Measurements from ENCODE around the gene RBBP7.
A peak's percentile ranks its signal among the peaks of the same experiment; 100 is the strongest.

Gene RBBP7

GRCh38 chrX:16870095-16870861 lies at the start of gene RBBP7:
TSS of gene RBBP7 (minus strand) at chrX:16870362. CDS start at chrX:16870053, 309 bp downstream.
- DNase-seq (ENCODE audit: low read depth in 4 of 4, low spot score in 1 of 4): peak; percentile 68 to 85 (median 80)

GRCh38 chrX:16918979-16919378 lies 48.8 kb upstream of the RBBP7 start:
- no peak for DNase-seq (ENCODE audit: low read depth in 4 of 4, low spot score in 1 of 4)

GRCh38 chrX:16917120-16917519 lies 47.0 kb upstream of the RBBP7 start:
- no peak for DNase-seq (ENCODE audit: low read depth in 4 of 4, low spot score in 1 of 4)

GRCh38 chrX:16916561-16916960 lies 46.4 kb upstream of the RBBP7 start:
- DNase-seq (ENCODE audit: low read depth in 4 of 4, low spot score in 1 of 4): no peak

- no peak for DNase-seq (ENCODE audit: low read depth in 4 of 4, low spot score in 1 of 4)
Measured at GRCh38 chrX:16914058-16914457, 43.9 kb upstream of the RBBP7 start.

GRCh38 chrX:16910376-16910775 lies 40.2 kb upstream of the RBBP7 start:
- no peak for DNase-seq (ENCODE audit: low read depth in 4 of 4, low spot score in 1 of 4)

- DNase-seq (ENCODE audit: low read depth in 4 of 4, low spot score in 1 of 4): no peak
Measured at GRCh38 chrX:16903274-16904022, 33.3 kb upstream of the RBBP7 start.

GRCh38 chrX:16897445-16897844 lies 27.3 kb upstream of the RBBP7 start:
- no peak for DNase-seq (ENCODE audit: low read depth in 4 of 4, low spot score in 1 of 4)

- peak in 1 of 4 experiments; percentile 31 for DNase-seq (ENCODE audit: low read depth in 4 of 4, low spot score in 1 of 4)
Measured at GRCh38 chrX:16892504-16893362, 22.6 kb upstream of the RBBP7 start.

GRCh38 chrX:16885628-16886027 lies 15.5 kb upstream of the RBBP7 start:
- no peak for DNase-seq (ENCODE audit: low read depth in 4 of 4, low spot score in 1 of 4)

GRCh38 chrX:16883487-16883804 lies 13.3 kb upstream of the RBBP7 start:
- no peak for DNase-seq (ENCODE audit: low read depth in 4 of 4, low spot score in 1 of 4)

- peak in 2 of 4 experiments; percentile 36 to 44 for DNase-seq (ENCODE audit: low read depth in 4 of 4, low spot score in 1 of 4)
Measured at GRCh38 chrX:16882702-16883486, 12.7 kb upstream of the RBBP7 start.

GRCh38 chrX:16882169-16882568 lies 12.0 kb upstream of the RBBP7 start:
- no peak for DNase-seq (ENCODE audit: low read depth in 4 of 4, low spot score in 1 of 4)

- DNase-seq (ENCODE audit: low read depth in 4 of 4, low spot score in 1 of 4): no peak
Measured at GRCh38 chrX:16876696-16877095, 6.5 kb upstream of the RBBP7 start.

GRCh38 chrX:16874458-16875095 lies 4.4 kb upstream of the RBBP7 start:
- no peak for DNase-seq (ENCODE audit: low read depth in 4 of 4, low spot score in 1 of 4)

GRCh38 chrX:16873106-16873505 lies 2.9 kb upstream of the RBBP7 start:
- no peak for DNase-seq (ENCODE audit: low read depth in 4 of 4, low spot score in 1 of 4)

- no peak for DNase-seq (ENCODE audit: low read depth in 4 of 4, low spot score in 1 of 4)
Measured at GRCh38 chrX:16870862-16871815, 977 bp upstream of the RBBP7 start.

GRCh38 chrX:16869393-16870094 lies 618 bp downstream of the RBBP7 start:
- DNase-seq (ENCODE audit: low read depth in 4 of 4, low spot score in 1 of 4): peak in 1 of 4 experiments; percentile 25

- DNase-seq (ENCODE audit: low read depth in 4 of 4, low spot score in 1 of 4): no peak
Measured at GRCh38 chrX:16868920-16869319, 1.2 kb downstream of the RBBP7 start.
